Smooth muscle cell (in vitro differentiated cells): Measurements from ENCODE around the gene NDUFA6. TPM values are rescaled to one million over a fixed set of nuclear protein-coding genes. Genes with fewer than 3 reads are reported as not detected.
A peak's percentile ranks its signal among the peaks of the same experiment; 100 is the strongest.

ENCODE experiments used
- DNase-seq: peaks from one replicate; lab custom pipeline; 2025; ENCODE audit not compliant: unreplicated experiment; lab: John Stamatoyannopoulos, UW
- H2AFZ ChIP-seq: fragments of 200-600 bp; sonication (generic); 2 replicates; pipeline ENCODE4 v1.6.0; 2016; ENCODE audit warnings: antibody characterized with exemption, low read depth, mild to moderate bottlenecking
- H3F3A ChIP-seq: fragments of 200-600 bp; sonication (generic); 2 replicates; pipeline ENCODE4 v1.6.0; 2017; ENCODE audit warnings: antibody characterized with exemption, low read depth
- H3K27ac ChIP-seq: fragments of 200-600 bp; sonication (generic); 2 replicates; pipeline ENCODE4 v1.5.1; 2016; ENCODE audit warnings: low read depth, mild to moderate bottlenecking
- H3K27me3 ChIP-seq: fragments of 200-600 bp; sonication (generic); 2 replicates; pipeline ENCODE4 v1.6.1; 2016; ENCODE audit warnings: low read depth, mild to moderate bottlenecking
- H3K36me3 ChIP-seq: fragments of 200-600 bp; sonication (generic); 2 replicates; pipeline ENCODE4 v1.5.1; 2016; ENCODE audit warnings: low read depth
- H3K4me1 ChIP-seq: fragments of 200-600 bp; sonication (generic); 2 replicates; pipeline ENCODE4 v1.5.1; 2016; ENCODE audit warnings: low read depth
- H3K4me2 ChIP-seq: fragments of 200-600 bp; sonication (generic); 2 replicates; pipeline ENCODE4 v1.6.0; 2016; ENCODE audit warnings: mild to moderate bottlenecking
- H3K4me3 ChIP-seq: fragments of 200-600 bp; sonication (generic); 2 replicates; pipeline ENCODE4 v1.5.1; 2016; ENCODE audit warnings: mild to moderate bottlenecking
- H3K79me2 ChIP-seq: fragments of 200-600 bp; sonication (generic); 2 replicates; pipeline ENCODE4 v1.6.0; 2016; ENCODE audit warnings: low read depth, mild to moderate bottlenecking
- H3K9ac ChIP-seq: fragments of 200-600 bp; sonication (generic); 2 replicates; pipeline ENCODE4 v1.6.0; 2016; ENCODE audit warnings: low read depth
- H3K9me3 ChIP-seq: fragments of 200-600 bp; sonication (generic); replicated peaks from 2 replicates; pipeline ENCODE4 v1.5.1; 2016; ENCODE audit warnings: low read depth
- H4K20me1 ChIP-seq: fragments of 200-600 bp; sonication (generic); 2 replicates; pipeline ENCODE4 v1.6.0; 2016; ENCODE audit warnings: low read depth
- CTCF ChIP-seq: fragments of 200-600 bp; sonication (generic); IDR thresholded peaks from 2 replicates; pipeline ENCODE4 v1.5.1; 2017; ENCODE audit warnings: borderline replicate concordance, mild to moderate bottlenecking, antibody characterized with exemption; ENCODE audit not compliant: insufficient read depth, poor library complexity, severe bottlenecking
- whole genome bisulfite sequencing: methylation state at CpG from one replicate; pipeline ENCODE4 v1.1.7; 2016; ENCODE audit warnings: low lambda C conversion rate; 5-methylcytosine and 5-hydroxymethylcytosine counted together
- polyA plus RNA-seq: library from polyadenylated mRNA; unstranded; fragments of >200 nt; fragmentation: Nextera tagmentation; extraction: Ambion mirVana; gene quantifications from 2 replicates; pipeline ENCODE4 v1.2.1, GENCODE V29; 2016
- total RNA-seq: library from RNA; depleted of rRNA; stranded (reverse); fragments of >200 nt; gene quantifications from 2 replicates; pipeline ENCODE4 v1.2.3, GENCODE V29; 2014

The NDUFA6 gene
- total and polyA plus RNA-seq, 2 experiments from 2014 or later, result 114 to 264 TPM

- Histone ChIP-seq H3F3A (peaks cover 19% of the 10 kb centered on the region), H3K9ac (no peak overlapping the region), H4K20me1 (peaks cover 9% of the 10 kb centered on the region), H3K79me2 (peaks cover 30% of the 10 kb centered on the region), H3K36me3 (no peaks in the 10 kb centered on the region), H3K4me1 (peaks cover 12% of the 10 kb centered on the region), H2AFZ (no peak overlapping the region), H3K4me2 (no peak overlapping the region), H3K27me3 (no peaks in the 10 kb centered on the region), H3K9me3 (no peaks in the 10 kb centered on the region), H3K4me3 (no peak overlapping the region), H3K27ac (no peak overlapping the region)
- no peak for TF ChIP-seq CTCF
- 93% methylated on average over 4 of the region's 4 CpGs for WGBS
- DNase-seq, result no peak
Measured at GRCh38 chr22:42083119-42083518, 7.5 kb downstream of the NDUFA6 start.

- peak overlapping the region; percentile 74 for H2AFZ ChIP-seq
- H3K4me1 ChIP-seq, result peaks cover 12% of the 10 kb centered on the region
Measured at GRCh38 chr22:42080287-42080686, 10.3 kb downstream of the NDUFA6 start.

GRCh38 chr22:42079319-42080251 lies 11.0 kb downstream of the NDUFA6 start, which contains the start of gene SMDT1:
Gene SMDT1 (plus strand): TSS chr22:42079700. CDS start chr22:42079769, 69 bp downstream.
- peaks cover 19% of the 10 kb centered on the region for H3K79me2 ChIP-seq
- H4K20me1 ChIP-seq, result no peaks in the 10 kb centered on the region
- peak within 1 kb of the TSS; percentile 92 for H3K4me2 ChIP-seq
- H3K9me3 ChIP-seq, result no peaks in the 10 kb centered on the region
- DNase-seq, result peak; percentile 99
- no peaks in the 10 kb centered on the region for H3K27me3 ChIP-seq
- peak within 1 kb of the TSS; percentile 69 for H3K4me3 ChIP-seq
- under 1% methylated on average over 69 of the region's 71 CpGs for WGBS
- H2AFZ ChIP-seq, result peak within 1 kb of the TSS; percentile 92
- no peaks in the 10 kb centered on the region for H3K36me3 ChIP-seq
- TF ChIP-seq CTCF, result no peak
- peaks cover 15% of the 10 kb centered on the region for H3F3A ChIP-seq
- H3K4me1 ChIP-seq, result peaks cover 12% of the 10 kb centered on the region
- peak within 1 kb of the TSS; percentile 98 for H3K27ac ChIP-seq
- peak within 1 kb of the TSS; percentile 89 for H3K9ac ChIP-seq

More at GRCh38 chr22:42080287-42080686, 10.3 kb downstream of the NDUFA6 start:
- Histone ChIP-seq H3K36me3 (no peaks in the 10 kb centered on the region), H3K27ac (peak overlapping the region; percentile 98), H3K4me2 (peak overlapping the region; percentile 91), H3F3A (peaks cover 15% of the 10 kb centered on the region), H4K20me1 (no peaks in the 10 kb centered on the region), H3K27me3 (no peaks in the 10 kb centered on the region), H3K9ac (peak overlapping the region; percentile 89), H3K79me2 (peaks cover 19% of the 10 kb centered on the region), H3K9me3 (no peaks in the 10 kb centered on the region), H3K4me3 (peak overlapping the region; percentile 69)
- DNase-seq, result no peak
- TF ChIP-seq CTCF, result no peak
- WGBS, result 8% methylated on average over 14 of the region's 14 CpGs
